Astrocyte (in vitro differentiated cells and primary cell): ENCODE data around the gene MT1G.

ENCODE experiments used
- CTCF ChIP-seq: IDR thresholded peaks from 2 replicates; pipeline ENCODE4 v1.5.1; 2011; ENCODE audit warnings: low read depth, mild to moderate bottlenecking, inconsistent platforms, low read length, moderate library complexity; ENCODE audit not compliant: insufficient read depth
- EZH2 ChIP-seq: IDR thresholded peaks from 2 replicates; pipeline ENCODE4 v1.6.1; 2012; ENCODE audit warnings: mild to moderate bottlenecking, low read length, inconsistent platforms; ENCODE audit not compliant: insufficient read depth

GRCh38 chr16:56667581-56668571 is at the start of gene MT1G:
- no peak for TF ChIP-seq CTCF
- peak; percentile 91 for TF ChIP-seq EZH2
